PC-3 (cell line): ENCODE data around the gene RPLP2. TPM values are rescaled to one million over a fixed set of nuclear protein-coding genes. Genes with fewer than 3 reads are reported as not detected.

Experiments used
- ATAC-seq: fragments of 200-7000 bp; cut with Tn5 transposase; 2 replicates; pipeline ENCODE4 v1.9.1; 2020; ENCODE audit warnings: mild to moderate bottlenecking, moderate library complexity
- BruUV-seq: library from RNA; stranded (reverse); fragments of 400-500 nt; replicated peaks from 2 replicates; lab custom pipeline; 2021; lab: Mats Ljungman, UMichigan
- CTCF ChIA-PET: fragments of 300-600 bp; sonication (Branson Sonifier 250); formaldehyde crosslinking; loops from one replicate; lab custom pipeline; 2022; ENCODE audit warnings: antibody characterized with exemption; lab: Charles Lee
- POLR2A ChIA-PET: fragments of 300-600 bp; sonication (Branson Sonifier 250); formaldehyde crosslinking; loops from one replicate; lab custom pipeline; 2022; ENCODE audit warnings: antibody characterized with exemption; ENCODE audit not compliant: unreplicated experiment; lab: Charles Lee
- DNase-seq: peaks from one replicate; pipeline ENCODE4 v3.0.0-alpha.2; 2015
- H2AFZ ChIP-seq: fragments of 300-600 bp; sonication (generic); 2 replicates; pipeline ENCODE4 v1.6.0; 2016; ENCODE audit warnings: antibody characterized with exemption, low read length
- H3F3A ChIP-seq: fragments of 300-600 bp; sonication (generic); one replicate; pipeline ENCODE4 v1.6.0; 2017; ENCODE audit warnings: antibody characterized with exemption, low read length, control low read depth, mild to moderate bottlenecking; ENCODE audit not compliant: unreplicated experiment
- H3K27ac ChIP-seq: fragments of 300-600 bp; sonication (generic); 2 replicates; pipeline ENCODE4 v1.5.1; 2016; ENCODE audit warnings: mild to moderate bottlenecking, low read length
- H3K27me3 ChIP-seq: fragments of 300-600 bp; sonication (generic); 2 replicates; pipeline ENCODE4 v1.6.1; 2016; ENCODE audit warnings: low read length, mixed read lengths
- H3K36me3 ChIP-seq: fragments of 300-600 bp; sonication (generic); 2 replicates; pipeline ENCODE4 v1.6.1; 2016; ENCODE audit warnings: low read depth, mixed run types, low read length, mixed read lengths
- H3K4me1 ChIP-seq: fragments of 300-600 bp; sonication (generic); 2 replicates; pipeline ENCODE4 v1.5.1; 2016; ENCODE audit warnings: low read length; ENCODE audit not compliant: insufficient read depth
- H3K4me2 ChIP-seq: fragments of 300-600 bp; sonication (generic); 2 replicates; pipeline ENCODE4 v1.6.0; 2016; ENCODE audit warnings: low read length
- H3K4me3 ChIP-seq: fragments of 300-600 bp; sonication (generic); 2 replicates; pipeline ENCODE4 v1.5.1; 2016; ENCODE audit warnings: mild to moderate bottlenecking, low read length, mixed read lengths
- H3K79me2 ChIP-seq: fragments of 300-600 bp; sonication (generic); 2 replicates; pipeline ENCODE4 v1.6.1; 2017; ENCODE audit warnings: low read length, mixed read lengths
- H3K9ac ChIP-seq: fragments of 300-600 bp; sonication (generic); 2 replicates; pipeline ENCODE4 v1.6.0; 2016; ENCODE audit warnings: mild to moderate bottlenecking, low read length
- H3K9me2 ChIP-seq: fragments of 300-600 bp; sonication (generic); replicated peaks from 2 replicates; pipeline ENCODE4 v1.6.1; 2016; ENCODE audit warnings: mixed run types, low read length, mixed read lengths
- H3K9me3 ChIP-seq: fragments of 300-600 bp; sonication (generic); 2 replicates; pipeline ENCODE4 v1.6.1; 2016; ENCODE audit warnings: low read length, mixed read lengths
- H4K20me1 ChIP-seq: fragments of 300-600 bp; sonication (generic); 2 replicates; pipeline ENCODE4 v1.6.1; 2016; ENCODE audit warnings: low read length, mixed read lengths
- CTCF ChIP-seq: fragments of 300-600 bp; sonication (generic); conservative IDR thresholded peaks from 2 replicates; pipeline ENCODE4 v1.5.1; 2017; ENCODE audit warnings: antibody characterized with exemption, low read depth, mild to moderate bottlenecking, low read length
- EZH2 ChIP-seq: fragments of 300-600 bp; sonication (generic); IDR thresholded peaks from one replicate; pipeline ENCODE4 v1.6.1; 2017; ENCODE audit warnings: antibody characterized with exemption, mild to moderate bottlenecking, low read length; ENCODE audit not compliant: unreplicated experiment
- EZH2phosphoT487 ChIP-seq: fragments of 300-600 bp; sonication (generic); IDR thresholded peaks from 2 replicates; pipeline ENCODE4 v1.6.1; 2018; ENCODE audit warnings: mild to moderate bottlenecking, antibody characterized with exemption, low read length, borderline replicate concordance
- intact Hi-C: fragments of 100-400 bp; cut with micrococcal nuclease; formaldehyde crosslinking; loops from 2 replicates; pipeline ENCODE4 v1.9.0; 2023
- total RNA-seq: library from RNA; depleted of rRNA; stranded (reverse); fragments of >200 nt; gene quantifications from 2 replicates; pipeline ENCODE4 v1.2.3, GENCODE V29; 2014

RPLP2 gene
- total RNA-seq, 1 experiment from 2014 or later: 897 TPM

- H3K4me2 ChIP-seq: peak overlapping the region; percentile 49
- H3K27ac ChIP-seq: no peak overlapping the region
- H4K20me1 ChIP-seq: no peaks in the 10 kb centered on the region
- intact Hi-C loops: no loop called here
- H3K27me3 ChIP-seq: no peaks in the 10 kb centered on the region
- H3K4me1 ChIP-seq: no peaks in the 10 kb centered on the region
- peak; percentile 80 for DNase-seq
- H3K36me3 ChIP-seq: no peaks in the 10 kb centered on the region
- no peaks in the 10 kb centered on the region for H3K9me2 ChIP-seq
- TSS peak; percentile 8 for BruUV-seq
- no peak overlapping the region for H3K4me3 ChIP-seq
- H3F3A ChIP-seq: no peaks in the 10 kb centered on the region
- peak; percentile 96 for ATAC-seq
- H3K9me3 ChIP-seq: no peaks in the 10 kb centered on the region
- no peak overlapping the region for H2AFZ ChIP-seq
- ChIA-PET POLR2A (no interaction called here), CTCF (no interaction called here)
- TF ChIP-seq CTCF (peak; percentile 80), EZH2 (no peak)
- no peak overlapping the region for H3K9ac ChIP-seq
- 0 out of 2 replicates have a peak, but pooled peaks cover under 1% of the 10 kb centered on the region for H3K79me2 ChIP-seq
These were observed 26.2 kb upstream of the RPLP2 start for GRCh38 chr11:783581-784015.

- TF ChIP-seq EZH2phosphoT487 (no peak), CTCF (no peak), EZH2 (no peak)
- H3K4me1 ChIP-seq: no peaks in the 10 kb centered on the region
- H3F3A ChIP-seq: no peaks in the 10 kb centered on the region
- no peaks in the 10 kb centered on the region for H3K79me2 ChIP-seq
- H3K4me3 ChIP-seq: no peak overlapping the region
- no peak overlapping the region for H3K27ac ChIP-seq
- CTCF ChIA-PET: no interaction called here
- H3K27me3 ChIP-seq: no peaks in the 10 kb centered on the region
- H2AFZ ChIP-seq: no peak overlapping the region
- intact Hi-C loops: no loop called here
- no peaks in the 10 kb centered on the region for H3K9me3 ChIP-seq
- ATAC-seq (no peak), DNase-seq (no peak)
- no peak overlapping the region for H3K4me2 ChIP-seq
- no peak overlapping the region for H3K9ac ChIP-seq
- H3K9me2 ChIP-seq: no peaks in the 10 kb centered on the region
- H4K20me1 ChIP-seq: no peaks in the 10 kb centered on the region
- POLR2A ChIA-PET: no interaction called here
- no TSS peak for BruUV-seq
- H3K36me3 ChIP-seq: no peaks in the 10 kb centered on the region
These were observed 23.3 kb upstream of the RPLP2 start for GRCh38 chr11:786235-787083.

- CTCF ChIA-PET: no interaction called here
- H4K20me1 ChIP-seq: no peaks in the 10 kb centered on the region
- no peaks in the 10 kb centered on the region for H3K36me3 ChIP-seq
- no peaks in the 10 kb centered on the region for H3K9me3 ChIP-seq
- POLR2A ChIA-PET: no interaction called here
- no peaks in the 10 kb centered on the region for H3F3A ChIP-seq
- no TSS peak for BruUV-seq
- H3K4me1 ChIP-seq: no peaks in the 10 kb centered on the region
- H2AFZ ChIP-seq: no peak overlapping the region
- ATAC-seq: no peak
- no peak for DNase-seq
- TF ChIP-seq EZH2phosphoT487 (no peak), CTCF (no peak), EZH2 (no peak)
- H3K4me2 ChIP-seq: no peak overlapping the region
- no peak overlapping the region for H3K4me3 ChIP-seq
- H3K79me2 ChIP-seq: no peaks in the 10 kb centered on the region
- H3K9ac ChIP-seq: no peak overlapping the region
- no peak overlapping the region for H3K27ac ChIP-seq
- H3K27me3 ChIP-seq: no peaks in the 10 kb centered on the region
- intact Hi-C loops: no loop called here
- H3K9me2 ChIP-seq: no peaks in the 10 kb centered on the region
These were observed 22.6 kb upstream of the RPLP2 start for GRCh38 chr11:787084-787675.
